Osteocyte (in vitro differentiated cells): ENCODE data around the gene POMP. TPM values are rescaled to one million over a fixed set of nuclear protein-coding genes. Genes with fewer than 3 reads are reported as not detected.

Experiments
- DNase-seq: peaks from one replicate; pipeline ENCODE4 v3.0.0; 2021; ENCODE audit warnings: mixed read lengths; ENCODE audit not compliant: unreplicated experiment; ENCODE audit errors: extremely low spot score
- H3K27ac Mint-ChIP-seq: one replicate; pipeline ENCODE4 v1.8.0; 2021; ENCODE audit warnings: mild to moderate bottlenecking, mixed read lengths; ENCODE audit not compliant: unreplicated experiment
- H3K27me3 Mint-ChIP-seq: one replicate; pipeline ENCODE4 v1.8.0; 2021; ENCODE audit warnings: mixed read lengths; ENCODE audit not compliant: unreplicated experiment
- H3K36me3 Mint-ChIP-seq: one replicate; pipeline ENCODE4 v1.8.0; 2021; ENCODE audit warnings: mixed read lengths; ENCODE audit not compliant: unreplicated experiment
- H3K4me1 Mint-ChIP-seq: one replicate; pipeline ENCODE4 v1.8.0; 2021; ENCODE audit warnings: mixed read lengths; ENCODE audit not compliant: unreplicated experiment
- H3K4me3 Mint-ChIP-seq: one replicate; pipeline ENCODE4 v1.8.0; 2021; ENCODE audit warnings: mild to moderate bottlenecking, moderate library complexity, mixed read lengths; ENCODE audit not compliant: unreplicated experiment
- H3K9me3 Mint-ChIP-seq: one replicate; pipeline ENCODE4 v1.8.0; 2021; ENCODE audit warnings: mixed read lengths; ENCODE audit not compliant: unreplicated experiment
- CTCF ChIP-seq: fragments of 200-600 bp; sonication (generic); IDR thresholded peaks from 2 replicates; pipeline ENCODE4 v1.5.0; 2021; ENCODE audit warnings: antibody characterized with exemption, mild to moderate bottlenecking, moderate library complexity
- total RNA-seq: library from RNA; stranded (reverse); gene quantifications from 2 replicates; pipeline ENCODE4 v1.2.1, GENCODE V29; 2021

POMP gene
- total RNA-seq, 1 donor from 2014 or later, result 74.9 TPM

- no peaks in the 10 kb centered on the region for H3K9me3 Mint-ChIP-seq
- peak overlapping the region; percentile 55 for H3K27ac Mint-ChIP-seq
- no peaks in the 10 kb centered on the region for H3K27me3 Mint-ChIP-seq
- TF ChIP-seq CTCF, result no peak
- peaks cover 10% of the 10 kb centered on the region for H3K36me3 Mint-ChIP-seq
- H3K4me3 Mint-ChIP-seq, result no peak overlapping the region
- H3K4me1 Mint-ChIP-seq, result peaks cover 13% of the 10 kb centered on the region
- DNase-seq, result no peak
Observed at GRCh38 chr13:28707629-28708427, 48.9 kb downstream of the POMP start.

DNA sequence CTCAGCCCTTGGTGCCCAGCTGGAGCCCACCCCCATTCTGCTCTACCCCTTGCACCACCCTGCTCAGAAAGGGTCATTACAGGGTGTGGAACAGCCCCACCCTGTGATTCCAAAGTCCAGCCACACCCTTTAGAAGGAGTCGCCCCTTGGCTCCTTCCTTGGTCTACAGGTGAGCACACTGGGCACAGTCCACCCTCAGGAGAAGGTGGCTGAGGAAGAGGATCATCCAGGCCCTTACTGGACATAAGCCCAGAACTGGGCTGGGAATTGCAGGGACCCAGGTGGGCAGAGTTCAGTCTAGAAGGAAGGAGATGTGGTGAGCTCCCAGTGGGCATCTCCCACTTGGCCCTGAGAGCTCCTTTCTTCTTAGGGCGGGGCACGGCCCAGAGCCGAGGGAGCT lies 51.2 kb downstream of the POMP start:
- Mint-ChIP-seq H3K27me3 (no peaks in the 10 kb centered on the region), H3K36me3 (peaks cover 8% of the 10 kb centered on the region), H3K27ac (no peak overlapping the region), H3K9me3 (no peaks in the 10 kb centered on the region), H3K4me3 (no peak overlapping the region), H3K4me1 (peaks cover 13% of the 10 kb centered on the region)
- no peak for TF ChIP-seq CTCF
- DNase-seq, result no peak

DNA sequence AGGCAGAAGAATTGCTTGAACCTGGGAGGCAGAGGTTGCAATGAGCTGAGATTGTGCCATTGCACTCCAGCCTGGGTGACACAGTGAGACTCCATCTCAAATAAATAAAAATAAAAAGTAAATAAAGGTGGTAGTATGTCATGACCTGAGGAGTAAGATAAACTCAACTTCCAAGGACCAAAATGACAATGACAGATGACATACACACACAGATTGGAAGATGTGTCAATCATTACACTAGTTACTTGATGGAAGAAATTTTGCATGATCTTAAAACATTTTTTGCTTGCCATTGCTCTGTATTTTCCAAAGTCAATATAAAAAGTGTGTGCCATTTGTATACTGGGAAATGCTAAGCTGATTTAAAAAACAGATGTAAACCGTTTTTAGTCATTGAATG lies 55.7 kb downstream of the POMP start:
- Mint-ChIP-seq H3K9me3 (no peaks in the 10 kb centered on the region), H3K27me3 (no peaks in the 10 kb centered on the region), H3K27ac (no peak overlapping the region), H3K36me3 (peaks cover 7% of the 10 kb centered on the region), H3K4me1 (peaks cover 25% of the 10 kb centered on the region), H3K4me3 (no peak overlapping the region)
- no peak for TF ChIP-seq CTCF
- no peak for DNase-seq

DNA sequence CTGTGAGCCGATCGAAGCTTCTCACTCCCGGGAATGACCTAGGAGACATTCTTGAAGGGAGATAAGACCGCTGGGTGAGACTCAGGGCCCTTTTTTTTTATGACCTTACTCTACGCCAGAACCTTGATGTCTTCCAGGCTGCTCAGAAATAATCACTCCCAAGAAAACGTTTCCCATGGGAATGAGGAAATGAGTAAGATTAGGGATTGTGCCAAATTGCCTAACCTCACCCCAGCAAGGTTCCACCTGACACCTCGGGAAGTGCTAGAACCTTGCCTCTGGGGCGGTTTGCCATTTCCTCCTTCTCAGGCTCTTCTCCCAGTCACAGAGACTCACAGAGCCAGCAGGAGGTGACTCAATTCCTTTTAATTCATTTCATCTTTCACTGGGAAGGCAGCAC lies 57.6 kb downstream of the POMP start:
- DNase-seq, result no peak
- Mint-ChIP-seq H3K9me3 (no peaks in the 10 kb centered on the region), H3K27ac (peak overlapping the region; percentile 56), H3K4me1 (peaks cover 32% of the 10 kb centered on the region), H3K4me3 (peak overlapping the region; percentile 44), H3K36me3 (peaks cover 7% of the 10 kb centered on the region), H3K27me3 (no peaks in the 10 kb centered on the region)
- TF ChIP-seq CTCF, result no peak

GRCh38 chr13:28717170-28717569 lies 58.2 kb downstream of the POMP start:
- Mint-ChIP-seq H3K36me3 (peaks cover 5% of the 10 kb centered on the region), H3K9me3 (no peaks in the 10 kb centered on the region), H3K27me3 (no peaks in the 10 kb centered on the region), H3K4me1 (peaks cover 32% of the 10 kb centered on the region), H3K4me3 (peak overlapping the region; percentile 44), H3K27ac (no peak overlapping the region)
- DNase-seq, result no peak
- no peak for TF ChIP-seq CTCF
